NCI-H748 (cell line): ENCODE results near the gene ADGRG2.
"Not testable (repeated sequence)": the region's sequence is repeated elsewhere in the genome, so short reads cannot be mapped to it uniquely, and the experiment has no call there.

Source experiments
- DNase-seq: peaks from one replicate; lab custom pipeline; 2025; ENCODE audit not compliant: unreplicated experiment; lab: John Stamatoyannopoulos, UW

Gene ADGRG2

GRCh38 chrX:19007011-19007410, 115.3 kb downstream of the ADGRG2 start:
- DNase-seq = no peak

DNA sequence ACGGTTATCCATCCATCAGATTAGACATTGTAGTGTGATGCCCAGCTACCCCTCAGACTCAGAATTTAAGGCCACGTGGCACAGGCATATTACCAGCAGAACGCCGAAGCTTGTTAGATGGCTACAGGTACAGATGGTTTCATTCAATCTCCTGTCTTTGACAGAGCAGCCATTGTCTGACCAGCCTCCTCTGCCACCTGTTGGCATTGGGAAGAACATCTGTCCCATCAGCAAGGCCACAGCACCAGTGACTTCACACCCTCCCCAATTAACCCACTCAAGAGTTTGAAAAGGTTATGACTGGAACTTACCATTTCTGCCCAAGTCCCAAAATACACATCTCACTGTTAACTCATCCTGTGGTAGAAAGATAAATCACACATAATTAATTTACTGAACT, 116.4 kb downstream of the ADGRG2 start:
- peak; percentile 3 for DNase-seq

- DNase-seq = no peak
Measured at GRCh38 chrX:19003756-19004155, 118.5 kb downstream of the ADGRG2 start.

DNA sequence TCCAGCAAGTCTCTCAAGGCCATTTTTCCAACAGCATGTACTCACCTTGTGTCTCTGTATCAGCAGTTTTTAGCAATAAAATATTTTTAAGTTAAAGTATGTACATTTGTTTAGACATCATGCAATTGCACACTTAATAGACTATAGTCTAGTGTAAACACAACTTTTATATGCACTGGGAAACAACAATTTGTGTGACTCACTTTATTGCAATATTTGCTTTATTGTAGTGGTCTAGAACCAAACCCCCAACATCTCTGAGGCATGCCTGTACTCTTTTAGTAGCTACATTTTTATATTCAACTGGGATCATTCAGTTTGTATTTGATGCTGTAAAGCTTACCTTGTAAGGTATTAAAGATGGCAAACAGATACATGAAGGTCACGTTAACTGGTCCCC, 123.6 kb downstream of the ADGRG2 start:
- DNase-seq = no peak

DNA sequence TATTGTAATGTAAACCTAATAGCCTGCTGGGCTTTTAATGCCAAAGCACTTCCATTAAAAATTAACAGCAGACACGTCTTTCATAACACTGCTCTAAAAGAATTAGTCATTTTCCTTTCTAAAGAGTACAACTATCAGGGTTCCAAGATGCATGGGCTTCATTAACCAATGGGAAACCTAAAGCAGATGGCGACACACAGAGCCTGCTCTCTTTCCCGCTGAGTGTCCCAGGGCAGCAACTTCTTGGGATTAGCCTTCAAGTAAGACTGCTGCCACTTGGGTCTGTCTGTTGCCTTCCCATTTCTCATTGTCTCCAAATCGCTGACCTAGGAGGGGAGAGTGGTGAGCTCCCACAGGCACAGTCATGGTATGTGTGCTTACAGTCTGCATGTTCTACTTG, 124.4 kb downstream of the ADGRG2 start:
- no peak for DNase-seq

- no peak for DNase-seq
Measured at GRCh38 chrX:18996536-18996935, 125.7 kb downstream of the ADGRG2 start.

DNA sequence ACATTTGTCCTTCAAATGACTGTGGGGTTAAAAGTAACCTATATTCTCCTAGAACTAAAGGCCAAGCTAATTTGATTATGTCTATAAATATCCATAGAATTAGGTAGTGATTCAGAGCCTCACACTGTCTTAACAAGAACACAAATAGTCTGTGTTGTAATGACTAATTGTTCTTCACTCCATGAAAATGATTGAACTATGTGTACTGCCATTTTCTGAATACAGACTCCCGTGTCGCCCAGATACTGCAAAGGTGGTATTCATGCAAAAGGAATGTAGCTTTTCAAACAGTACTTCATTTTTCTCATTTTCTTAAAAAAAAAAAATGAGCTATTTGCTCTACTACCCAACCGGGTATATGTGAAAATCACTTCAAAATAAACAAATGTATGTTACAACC, 127.0 kb downstream of the ADGRG2 start:
- DNase-seq = no peak

DNA sequence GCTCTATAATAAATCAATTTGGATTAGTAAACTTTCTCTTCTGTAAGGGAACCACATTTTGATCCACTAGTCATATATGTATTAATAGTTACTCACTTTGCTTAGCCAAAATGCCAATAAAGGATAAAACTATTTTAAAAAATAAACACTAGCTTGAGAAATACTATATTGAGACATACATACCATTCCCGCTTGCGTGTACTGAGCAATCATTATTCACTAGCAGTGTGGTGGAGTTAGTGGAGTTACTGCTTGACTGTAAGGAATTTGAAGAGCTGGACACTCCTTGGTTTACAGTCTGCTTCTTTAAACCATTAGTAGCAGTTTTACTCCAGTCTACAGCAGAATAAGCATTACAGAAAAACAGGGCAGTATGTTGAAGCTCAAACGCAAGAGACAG, 127.6 kb downstream of the ADGRG2 start:
- DNase-seq = no peak

- DNase-seq = no peak
Measured at GRCh38 chrX:18992829-18993228, 129.4 kb downstream of the ADGRG2 start.

DNA sequence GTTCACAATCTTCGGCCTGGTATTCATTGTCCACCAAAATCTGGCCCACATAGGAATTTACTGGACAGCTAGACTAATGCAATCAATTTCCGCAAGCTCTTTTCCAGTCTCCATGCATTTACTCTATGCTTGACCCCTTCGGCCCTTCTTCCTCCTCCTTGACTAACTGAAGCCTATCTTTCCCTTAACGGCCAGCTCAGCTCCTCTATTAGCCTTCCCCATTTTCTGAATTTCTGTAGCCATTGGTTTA, 137.2 kb downstream of the ADGRG2 start:
- no peak for DNase-seq

- peak; percentile 86 for DNase-seq
Measured at GRCh38 chrX:18984381-18985185, 137.7 kb downstream of the ADGRG2 start.

DNA sequence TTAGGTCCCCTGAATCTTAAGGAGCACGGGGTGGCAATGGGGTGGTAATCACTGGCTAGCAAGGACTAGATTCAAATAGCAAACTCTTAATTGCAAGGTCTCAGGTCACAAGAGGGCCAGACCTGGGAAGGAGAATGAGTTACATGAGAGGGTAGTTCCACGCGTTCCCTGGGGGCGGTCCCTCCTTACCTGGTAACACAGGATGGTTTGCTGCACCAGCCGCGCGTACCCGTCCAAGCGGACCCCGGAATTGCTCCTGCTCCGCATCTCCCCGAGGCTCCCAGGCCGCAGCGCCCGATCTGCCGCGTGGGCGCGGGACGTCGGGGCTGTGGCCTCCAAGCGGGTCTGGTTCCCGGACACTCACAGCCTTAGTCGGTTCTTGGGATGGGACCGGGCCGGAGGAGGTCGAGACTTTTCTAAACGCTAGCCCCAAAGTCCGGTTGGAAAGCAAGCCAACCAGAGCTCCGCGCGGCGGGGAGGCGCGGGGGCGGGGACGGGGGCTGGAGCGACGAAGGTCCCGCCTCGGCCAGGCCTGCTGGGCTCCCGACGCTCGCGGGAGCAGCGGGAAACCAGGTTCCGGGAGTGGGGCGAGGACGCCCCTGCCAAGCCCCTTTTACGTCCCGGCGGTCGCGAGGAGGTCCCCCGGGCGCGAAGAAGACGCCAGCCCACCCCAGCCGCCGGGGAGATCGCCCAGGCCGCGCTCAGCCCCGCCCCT, 138.4 kb downstream of the ADGRG2 start, which contains the start of gene PHKA2:
Gene PHKA2 (minus strand): TSS at position 449 of the 715 bp plus-strand sequence. CDS start 182 bp downstream, at position 267.
- DNase-seq = peak; percentile 73

DNA sequence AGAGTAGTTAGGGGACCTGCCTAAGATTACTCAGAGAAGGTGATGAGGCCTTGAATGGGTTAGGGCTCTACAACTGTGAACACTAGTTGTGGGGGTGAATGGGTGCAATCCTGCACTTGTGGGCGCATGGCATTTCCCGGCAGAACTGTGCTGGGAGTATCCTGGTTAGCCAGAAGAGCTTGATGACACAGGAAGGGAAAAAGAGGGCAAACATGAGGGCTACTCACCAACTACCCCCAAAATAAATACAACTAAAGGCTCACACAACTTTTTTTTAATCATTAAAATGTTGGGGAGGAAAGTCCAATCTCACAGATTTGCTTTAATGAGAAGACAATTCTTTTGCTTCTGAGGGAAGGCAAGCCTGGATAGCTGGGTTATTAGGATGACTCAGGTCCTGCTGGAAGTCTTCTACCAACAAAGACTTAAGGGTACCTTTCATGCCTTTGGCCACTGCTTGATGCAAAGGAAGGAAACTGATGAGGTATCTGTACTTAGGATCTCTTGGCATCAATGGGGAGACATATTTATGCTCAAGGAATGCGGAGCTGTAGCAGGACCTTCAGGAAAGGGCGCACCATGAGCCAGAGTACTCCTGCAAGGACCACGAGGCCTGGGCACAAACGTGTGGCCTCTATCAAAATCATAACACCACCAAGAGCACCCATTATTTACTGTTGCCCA, 141.0 kb downstream of the ADGRG2 start:
- no peak for DNase-seq

DNA sequence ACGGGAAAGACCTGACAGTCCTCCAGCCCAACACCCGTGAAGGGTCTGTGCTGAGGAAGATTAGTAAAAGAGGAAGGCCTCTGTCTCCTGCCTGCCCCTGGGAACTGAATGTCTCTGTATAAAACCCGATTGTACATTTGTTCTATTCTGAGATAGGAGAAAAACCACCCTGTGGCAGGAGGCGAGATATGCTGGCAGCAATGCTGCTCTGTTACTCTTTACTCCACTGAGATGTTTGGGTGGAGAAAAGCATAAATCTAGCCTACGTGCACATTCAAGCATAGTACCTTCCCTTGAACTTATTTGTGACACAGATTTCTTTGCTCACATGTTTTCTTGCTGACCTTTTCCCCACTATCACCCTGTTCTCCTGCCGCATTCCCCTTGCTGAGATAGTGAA, 142.0 kb downstream of the ADGRG2 start:
- not testable (repeated sequence) for DNase-seq

- DNase-seq = no peak
Measured at GRCh38 chrX:18974993-18975392, 147.3 kb downstream of the ADGRG2 start.

- DNase-seq = peak; percentile 87
Measured at GRCh38 chrX:18973527-18974192, 148.6 kb downstream of the ADGRG2 start.

- DNase-seq = peak; percentile 46
Measured at GRCh38 chrX:18971506-18971905, 150.8 kb downstream of the ADGRG2 start.

DNA sequence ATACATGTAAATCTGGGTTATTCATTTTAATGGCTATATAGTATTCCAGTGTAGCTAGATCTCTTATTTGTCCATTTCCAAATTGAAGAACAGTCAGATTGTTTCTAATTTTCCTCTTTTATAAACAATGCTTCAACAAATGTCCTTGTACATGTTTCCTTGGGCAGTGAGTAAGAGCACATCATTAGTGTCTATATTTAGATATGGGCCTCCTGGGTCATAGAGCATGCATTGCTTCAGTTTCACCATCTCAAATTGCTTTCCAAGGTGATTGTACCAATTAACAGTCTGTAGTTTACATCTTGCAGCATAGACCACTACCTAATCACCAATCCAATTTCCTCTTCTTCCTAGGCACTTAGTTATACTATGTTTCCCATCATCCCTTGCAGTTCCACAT, 151.8 kb downstream of the ADGRG2 start:
- no peak for DNase-seq

DNA sequence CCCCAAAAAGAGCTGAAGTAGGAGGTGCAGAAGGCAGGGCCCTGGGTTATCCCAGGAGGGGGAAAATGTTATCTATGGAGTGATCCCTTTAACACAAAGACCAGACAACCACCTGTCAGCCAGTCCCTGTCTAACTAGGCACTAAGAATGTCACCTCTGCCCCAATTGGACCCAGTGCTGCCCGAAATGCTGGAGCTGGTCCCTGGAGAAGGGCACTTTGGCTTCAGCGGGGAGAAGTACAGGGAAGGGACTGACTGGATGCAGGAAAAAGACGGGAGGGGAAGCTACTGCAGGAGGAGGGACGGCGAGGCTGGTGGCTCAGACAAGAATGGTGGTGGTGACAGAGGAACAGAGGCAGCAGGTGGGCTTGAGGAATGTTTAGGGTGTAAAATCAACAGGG, 155.6 kb downstream of the ADGRG2 start:
- no peak for DNase-seq

GRCh38 chrX:18964901-18965300, 157.4 kb downstream of the ADGRG2 start:
- no peak for DNase-seq

DNA sequence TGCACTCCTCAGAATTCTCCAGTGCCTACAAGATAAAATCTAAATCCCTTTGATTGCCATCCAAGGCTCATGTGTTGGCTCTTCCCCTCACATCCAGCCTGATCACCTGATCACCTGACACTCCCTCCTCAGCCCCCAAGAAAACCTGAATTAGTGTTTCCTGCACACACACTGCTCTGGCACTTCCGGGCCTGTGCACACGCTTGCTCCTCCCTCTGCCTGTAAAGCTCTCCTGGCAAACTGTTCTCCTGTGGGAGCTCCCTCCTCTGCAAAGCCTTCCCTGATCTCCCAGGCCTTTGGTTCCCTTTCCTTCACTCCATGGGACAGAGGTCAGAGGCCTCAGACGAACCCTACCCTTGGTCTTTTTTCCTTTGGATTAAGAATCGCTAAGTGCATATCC, 158.2 kb downstream of the ADGRG2 start:
- DNase-seq = no peak

DNA sequence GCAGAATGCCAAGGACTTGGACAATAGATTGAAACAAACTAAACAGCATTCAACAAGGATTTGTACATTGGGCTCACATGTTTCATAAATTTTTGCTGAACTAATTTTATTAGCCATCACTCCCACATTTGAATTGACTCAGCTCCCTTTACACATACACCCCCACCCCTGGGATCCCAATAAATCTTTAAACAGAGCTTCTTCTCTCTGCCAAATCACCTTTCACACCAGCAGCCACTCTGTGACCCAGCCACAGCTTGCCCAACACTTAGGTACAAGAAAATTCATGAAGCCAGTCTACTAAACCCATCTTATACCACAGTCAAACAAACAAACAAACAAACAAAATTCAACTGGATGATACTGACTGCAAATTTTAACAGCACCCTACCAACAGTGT, 159.9 kb downstream of the ADGRG2 start:
- DNase-seq = no peak
